Esophagus squamous epithelium (tissue), 5 donors: ENCODE results near the gene ITGAL. TPM values are rescaled to one million over a fixed set of nuclear protein-coding genes. Genes with fewer than 3 reads are reported as not detected.
"Not testable (repeated sequence)": the region's sequence is repeated elsewhere in the genome, so short reads cannot be mapped to it uniquely, and the experiment has no call there.

Source experiments
- DNase-seq: peaks from one replicate; lab custom pipeline; 2025; lab: John Stamatoyannopoulos, UW
- H3K27ac ChIP-seq, 4 donors: fragments of 200-600 bp; sonication (generic); one replicate each; pipeline ENCODE4 v1.5.1; 2016 to 2019; ENCODE audit warnings: mild to moderate bottlenecking in 1 of 4
- H3K27me3 ChIP-seq, 4 donors: fragments of 200-600 bp; sonication (generic); 1 replicate in 3 of 4; 2 replicates in 1 of 4; pipeline versions ENCODE4 v1.5.1 to v1.6.0; 2017 to 2021; ENCODE audit warnings: antibody characterized with exemption in 1 of 4
- H3K36me3 ChIP-seq, 3 donors: fragments of 200-600 bp; sonication (generic); one replicate each; pipeline ENCODE4 v1.5.1; 2016 to 2019
- H3K4me1 ChIP-seq, 3 donors: fragments of 200-600 bp; sonication (generic); one replicate each; pipeline ENCODE4 v1.5.1; 2017 to 2019
- H3K4me3 ChIP-seq, 4 donors: fragments of 200-600 bp; sonication (generic); 1 replicate in 3 of 4; 2 replicates in 1 of 4; pipeline ENCODE4 v1.5.1; 2016 to 2019; ENCODE audit warnings: mild to moderate bottlenecking in 2 of 4, moderate library complexity in 1 of 4
- H3K9me3 ChIP-seq, 3 donors: fragments of 200-600 bp; sonication (generic); one replicate each; pipeline ENCODE4 v1.5.1; 2016 to 2019
- CTCF ChIP-seq, 6 experiments: fragments of 450-650 bp in 4 of 6; fragments of 200-600 bp in 2 of 6; sonication (generic) in 2 of 6; IDR thresholded peaks; one replicate each; pipeline ENCODE4 v1.5.1; 2016 to 2019; ENCODE audit warnings: antibody characterized with exemption in 6 of 6, mild to moderate bottlenecking in 4 of 6, moderate library complexity in 4 of 6
- POLR2A ChIP-seq, 4 donors: fragments of 450-650 bp; IDR thresholded peaks; one replicate each; pipeline ENCODE4 v1.6.1; 2017; ENCODE audit warnings: antibody characterized with exemption in 4 of 4, mild to moderate bottlenecking in 4 of 4, moderate library complexity in 3 of 4
- WGBS, 2 donors: methylation state at CpG; one replicate each; pipeline ENCODE4 v1.1.5; 2018; 5-methylcytosine and 5-hydroxymethylcytosine counted together
- intact Hi-C: fragments of 100-400 bp; cut with DNase I; formaldehyde crosslinking; loops from one replicate; pipeline ENCODE4 v1.15.0; 2022
- total RNA-seq, 4 donors: library from RNA; depleted of rRNA; stranded (reverse); fragments of >200 nt; gene quantifications; one replicate each; pipeline ENCODE4 v1.1.0, GENCODE V29; 2016
- donor health status: DM: yes; HTN: yes; CAD: no.

ITGAL gene
- total RNA-seq, 4 donors from 2014 or later, result 1.3 to 4.4 (median 2.4) TPM

GRCh38 chr16:30535106-30535776, 62.7 kb downstream of the ITGAL start:
- Histone ChIP-seq H3K27ac (peak overlapping the region; percentile 94 to 98 (median 97)), H3K4me1 (peaks cover 14 to 48% (median 21%) of the 10 kb centered on the region in 3 donors)
- intact Hi-C loops, result no loop called here

GRCh38 chr16:30535777-30536190, 63.2 kb downstream of the ITGAL start:
- intact Hi-C loops, result no loop called here
- peaks cover 14 to 45% (median 21%) of the 10 kb centered on the region in 3 donors for H3K4me1 ChIP-seq
- TF ChIP-seq CTCF (IDR thresholded peaks at IDR 0.05), result peak; percentile 36 to 82 (median 73)
- TF ChIP-seq POLR2A (IDR thresholded peaks at IDR 0.05), result no peak
- H3K27ac ChIP-seq, result peak overlapping the region; percentile 94 to 98 (median 97)
- no peaks in the 10 kb centered on the region for H3K27me3 ChIP-seq
- peak overlapping the region; percentile 62 to 88 (median 76) for H3K4me3 ChIP-seq
- DNase-seq, result no peak
- peaks cover 8 to 24% (median 11%) of the 10 kb centered on the region in 3 donors for H3K36me3 ChIP-seq
- no peaks in the 10 kb centered on the region for H3K9me3 ChIP-seq
- 9 to 23% methylated on average over 9 to 12 of the region's 12 CpGs for WGBS, 2 donors

More at GRCh38 chr16:30535106-30535776, 62.7 kb downstream of the ITGAL start:
- Histone ChIP-seq H3K27me3 (no peaks in the 10 kb centered on the region), H3K4me3 (peak overlapping the region; percentile 62 to 88 (median 76)), H3K36me3 (peaks cover 8 to 27% (median 11%) of the 10 kb centered on the region in 3 donors), H3K9me3 (no peaks in the 10 kb centered on the region)
- no peak for DNase-seq
- WGBS, 2 donors, result 2 to 6% methylated on average over 16 to 18 of the region's 18 CpGs
- TF ChIP-seq CTCF (IDR thresholded peaks at IDR 0.05), result no peak
- no peak for TF ChIP-seq POLR2A (IDR thresholded peaks at IDR 0.05)

DNA sequence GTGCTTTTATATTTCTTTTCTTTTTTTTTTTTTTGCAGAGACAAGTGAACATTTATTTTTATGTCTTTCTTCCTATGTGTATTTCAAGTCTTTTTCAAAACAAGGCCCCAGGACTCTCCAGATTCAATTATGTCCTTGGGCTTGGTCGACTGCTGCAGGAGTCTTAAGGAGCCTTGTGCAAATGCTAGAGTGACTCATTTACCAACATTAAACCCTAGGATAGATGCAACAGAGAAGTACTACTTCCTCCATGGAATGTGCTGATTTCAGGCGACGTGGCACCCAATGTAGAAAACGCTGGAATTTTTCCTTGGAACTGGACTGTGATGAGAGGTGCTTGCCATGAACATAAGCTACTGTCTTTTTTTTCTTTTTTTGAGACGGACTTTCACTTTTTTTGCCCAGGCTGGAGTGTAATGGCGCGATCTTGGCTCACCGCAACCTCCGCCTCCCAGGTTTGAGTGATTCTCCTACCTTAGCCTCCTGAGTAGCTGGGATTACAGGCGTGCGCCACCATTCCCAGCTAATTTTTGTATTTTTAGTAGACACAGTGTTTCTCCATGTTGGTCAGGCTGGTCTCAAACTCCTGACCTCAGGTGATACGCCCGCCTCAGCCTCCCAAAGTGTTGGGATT, 64.0 kb downstream of the ITGAL start:
- WGBS, 2 donors, result 91 to 92% methylated on average over 13 of the region's 13 CpGs
- Histone ChIP-seq H3K27ac (peak overlapping the region in 2 of 4 donors; percentile 96 to 98), H3K4me1 (peaks cover 14 to 45% (median 21%) of the 10 kb centered on the region in 3 donors), H3K36me3 (peaks cover 8 to 17% (median 11%) of the 10 kb centered on the region in 3 donors)
- intact Hi-C loops, H3K27me3 ChIP-seq, DNase-seq, H3K9me3 ChIP-seq, H3K4me3 ChIP-seq: not testable (repeated sequence)

GRCh38 chr16:30539000-30539964, 66.7 kb downstream of the ITGAL start:
- Histone ChIP-seq H3K36me3 (no peaks in the 10 kb centered on the region), H3K4me1 (peaks cover 6 to 19% (median 12%) of the 10 kb centered on the region in 3 donors), H3K27me3 (no peaks in the 10 kb centered on the region), H3K9me3 (no peaks in the 10 kb centered on the region), H3K27ac (no peak overlapping the region), H3K4me3 (no peak overlapping the region)
- intact Hi-C loops, result no loop called here
- 75 to 80% methylated on average over 1 to 7 of the region's 8 CpGs for WGBS, 2 donors
- DNase-seq, result no peak
- TF ChIP-seq CTCF (IDR thresholded peaks at IDR 0.05) (no peak), POLR2A (IDR thresholded peaks at IDR 0.05) (no peak)

- H3K4me1 ChIP-seq, result peaks cover 6 to 19% (median 11%) of the 10 kb centered on the region in 3 donors
- H3K4me3 ChIP-seq, H3K36me3 ChIP-seq, H3K27me3 ChIP-seq, H3K27ac ChIP-seq, intact Hi-C loops, DNase-seq, H3K9me3 ChIP-seq: not testable (repeated sequence)
- 87 to 94% methylated on average over 9 to 10 of the region's 13 CpGs for WGBS, 2 donors
Observed at GRCh38 chr16:30539986-30540526, 67.5 kb downstream of the ITGAL start.

DNA sequence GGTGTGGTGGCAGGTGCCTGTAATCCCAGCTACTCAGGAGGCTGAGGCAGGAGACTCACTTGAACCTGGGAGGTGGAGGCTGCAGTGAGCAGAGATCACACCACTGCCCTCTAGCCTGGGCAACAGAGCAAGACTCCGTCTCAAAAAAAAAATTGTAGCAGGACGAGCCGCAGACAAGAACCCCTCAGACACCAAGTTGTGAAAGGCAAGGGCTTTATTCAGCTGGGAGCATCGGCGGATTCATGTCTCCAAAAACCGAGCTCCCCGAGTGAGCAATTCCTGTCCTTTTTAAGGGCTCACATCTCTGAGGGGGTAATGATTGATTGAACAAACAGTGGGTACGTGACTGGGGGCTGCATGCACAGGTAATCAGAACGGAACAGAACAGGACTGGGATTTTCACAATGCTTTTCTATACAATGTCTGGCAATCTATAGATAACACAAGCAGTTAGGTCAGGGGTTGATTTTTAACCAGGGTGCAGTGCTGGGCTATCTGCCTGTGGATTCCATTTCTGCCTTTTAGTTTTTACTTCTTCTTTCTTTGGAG, 68.4 kb downstream of the ITGAL start:
- H3K9me3 ChIP-seq, H3K4me3 ChIP-seq, H3K27me3 ChIP-seq, H3K27ac ChIP-seq, H3K36me3 ChIP-seq, intact Hi-C loops, DNase-seq: not testable (repeated sequence)
- H3K4me1 ChIP-seq, result peaks cover 2 to 10% (median 3%) of the 10 kb centered on the region in 3 donors
- WGBS, 2 donors, result 74 to 78% methylated on average over 8 to 9 of the region's 9 CpGs
